Activated CD4-positive, alpha-beta T cell treated with anti-CD3 and anti-CD28 coated beads, Interleukin-2, amount 10 ng/mL, durations not matched to agents 7 days and 5 days (primary cell): ENCODE data around the gene POLR1F. TPM values are rescaled to one million over a fixed set of nuclear protein-coding genes. Genes with fewer than 3 reads are reported as not detected.

Experiments used
- CTCF ChIA-PET: fragments of 350-600 bp; sonication (Branson Sonifier 250); formaldehyde crosslinking; loops from one replicate; lab custom pipeline; 2021; ENCODE audit warnings: antibody characterized with exemption; lab: Charles Lee
- POLR2A ChIA-PET: fragments of 350-600 bp; sonication (Branson Sonifier 250); formaldehyde crosslinking; loops from one replicate; lab custom pipeline; 2021; ENCODE audit warnings: antibody characterized with exemption; lab: Charles Lee
- DNase-seq: peaks from one replicate; pipeline ENCODE4 v3.0.0-alpha.2; 2020
- H3K27ac Mint-ChIP-seq: one replicate; pipeline ENCODE4 v1.8.0; 2021; ENCODE audit warnings: mild to moderate bottlenecking, moderate library complexity, mixed read lengths
- H3K27me3 Mint-ChIP-seq: one replicate; pipeline ENCODE4 v1.8.0; 2021; ENCODE audit warnings: mixed read lengths
- H3K36me3 Mint-ChIP-seq: one replicate; pipeline ENCODE4 v1.8.0; 2021; ENCODE audit warnings: low read depth, mixed read lengths
- H3K4me1 Mint-ChIP-seq: one replicate; pipeline ENCODE4 v1.8.0; 2021; ENCODE audit warnings: mixed read lengths
- H3K4me3 Mint-ChIP-seq: one replicate; pipeline ENCODE4 v1.8.0; 2021; ENCODE audit warnings: mild to moderate bottlenecking, moderate library complexity, mixed read lengths
- H3K9me3 Mint-ChIP-seq: one replicate; pipeline ENCODE4 v1.8.0; 2021; ENCODE audit warnings: mixed read lengths
- microRNA-seq: library from miRNA; unstranded; fragments of <30 nt; microRNA quantifications from one replicate; pipeline ENCODE4 v1.2.0, GENCODE V29; 2021; ENCODE audit warnings: borderline microRNAs expressed, borderline replicate concordance
- total RNA-seq, 2 experiments: library from RNA; stranded (reverse); gene quantifications; one replicate each; pipeline ENCODE4 v1.2.3, GENCODE V29; 2021

POLR1F gene
- total RNA-seq, 2 experiments from 2014 or later, result 15.5 to 17.0 TPM

- no peaks in the 10 kb centered on the region for H3K36me3 Mint-ChIP-seq
- no peak overlapping the region for H3K27ac Mint-ChIP-seq
- no peak overlapping the region for H3K4me3 Mint-ChIP-seq
- peaks cover 13% of the 10 kb centered on the region for H3K27me3 Mint-ChIP-seq
- H3K9me3 Mint-ChIP-seq, result no peaks in the 10 kb centered on the region
- CTCF ChIA-PET, result no interaction called here
- no peak for DNase-seq
- peaks cover 7% of the 10 kb centered on the region for H3K4me1 Mint-ChIP-seq
- POLR2A ChIA-PET, result no interaction called here
Measured at GRCh38 chr7:19663816-19664462, 44.9 kb downstream of the POLR1F start.

- no peak overlapping the region for H3K27ac Mint-ChIP-seq
Measured at GRCh38 chr7:19648791-19649190, 60.0 kb downstream of the POLR1F start.

More at GRCh38 chr7:19648791-19649190, 60.0 kb downstream of the POLR1F start:
- no peak for DNase-seq
- H3K4me3 Mint-ChIP-seq, result no peak overlapping the region
- ChIA-PET CTCF (interaction anchor here (1.1 kb wide), 1 partner anchor 29 kb away, joined by 6 read pairs; no protein-coding TSS in a partner anchor), POLR2A (no interaction called here)
- no peaks in the 10 kb centered on the region for H3K36me3 Mint-ChIP-seq
- H3K4me1 Mint-ChIP-seq, result no peaks in the 10 kb centered on the region
- H3K9me3 Mint-ChIP-seq, result peaks cover 11% of the 10 kb centered on the region
- no peaks in the 10 kb centered on the region for H3K27me3 Mint-ChIP-seq

Small RNA genes lying within 50 kb of the gene (microRNA-seq; reads per million reads assigned to microRNA genes)
- gene MIR3146, result not detected

Other genes with a start within 250 kb of the POLR1F start
- gene TMEM196, start 64.6 kb upstream of the POLR1F start, total RNA-seq, result not detected